HL-60 (cell line): Measurements from ENCODE around the gene KIAA1755.

Source experiments
- DNase-seq, 2 experiments: peaks; one replicate each; pipeline ENCODE4 v3.0.0-alpha.2; 2010 to 2020; ENCODE audit warnings: low read depth in 1 of 2, low spot score in 1 of 2
- H3K27ac ChIP-seq: fragments of 250-450 bp; sonication (Bioruptor Pico); replicated peaks from 2 replicates; pipeline ENCODE4 v1.5.1; 2020; ENCODE audit warnings: mild to moderate bottlenecking, moderate library complexity
- H3K27me3 ChIP-seq: fragments of 250-450 bp; sonication (Bioruptor Pico); 2 replicates; pipeline ENCODE4 v1.5.1; 2021; ENCODE audit warnings: mild to moderate bottlenecking, moderate library complexity; ENCODE audit not compliant: insufficient read depth, poor library complexity, severe bottlenecking
- H3K4me3 ChIP-seq: replicated peaks from 2 replicates; pipeline ENCODE4 v1.5.1; 2011; ENCODE audit warnings: mild to moderate bottlenecking, control low read depth, low read length; ENCODE audit not compliant: insufficient read depth
- CTCF ChIP-seq: IDR thresholded peaks from one replicate; pipeline ENCODE4 v1.5.1; 2011; ENCODE audit warnings: low read length, control low read depth, inconsistent platforms; ENCODE audit not compliant: insufficient read depth
- GABPA ChIP-seq: IDR thresholded peaks from 2 replicates; pipeline ENCODE4 v1.6.1; 2012; ENCODE audit warnings: low read depth
- POLR2AphosphoS5 ChIP-seq: IDR thresholded peaks from 2 replicates; pipeline ENCODE4 v1.6.1; 2012; ENCODE audit warnings: low read depth
- REST ChIP-seq: IDR thresholded peaks from 2 replicates; pipeline ENCODE4 v1.6.1; 2012; ENCODE audit warnings: low read depth; ENCODE audit not compliant: insufficient replicate concordance
- SPI1 ChIP-seq: IDR thresholded peaks from 2 replicates; pipeline ENCODE4 v1.6.1; 2012; ENCODE audit warnings: low read depth, mild to moderate bottlenecking, borderline replicate concordance

KIAA1755 gene

DNA sequence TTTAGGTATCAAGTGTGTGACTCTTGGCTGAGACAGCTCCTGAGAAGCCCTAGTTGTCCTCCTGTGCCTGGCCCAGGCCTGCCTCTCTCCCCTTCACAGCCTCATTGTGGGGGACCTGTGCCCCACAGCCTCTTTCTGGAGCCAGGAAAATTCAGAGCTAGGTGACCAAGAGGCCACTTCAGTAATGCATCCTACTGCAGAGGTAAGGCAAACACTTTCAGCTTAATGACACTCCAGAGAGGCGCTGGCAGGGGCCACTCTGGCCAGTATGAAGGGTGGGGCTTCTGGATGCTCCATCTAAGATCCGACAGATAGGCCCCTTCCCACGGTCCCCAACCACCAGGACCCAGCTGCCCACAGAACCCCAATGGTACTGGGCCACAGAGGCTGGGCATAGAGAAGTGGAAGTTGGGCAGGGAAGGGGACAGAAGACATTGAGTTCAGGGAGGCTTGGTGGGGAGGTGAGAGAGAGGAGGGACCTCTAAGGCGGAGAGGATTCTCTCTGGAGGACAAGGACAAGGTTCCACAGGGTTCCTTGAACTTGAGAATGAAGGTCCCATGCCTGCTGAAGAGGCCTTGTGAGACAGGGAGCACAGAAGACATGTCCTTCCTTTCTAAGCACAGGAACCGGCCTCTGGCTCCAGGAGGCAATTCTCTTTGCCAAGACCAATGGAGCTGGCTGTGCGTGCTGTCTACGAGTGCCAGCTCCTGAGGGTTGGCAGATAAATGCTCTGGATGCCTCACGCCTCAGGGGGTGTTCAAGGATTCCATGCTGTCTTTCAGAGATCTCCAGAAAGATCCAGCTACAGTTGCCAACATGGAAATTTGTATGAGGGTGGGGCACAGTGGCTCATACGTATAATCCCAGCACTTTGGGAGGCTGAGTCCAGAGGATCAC is 49.1 kb downstream of the KIAA1755 start:
- no peaks in the 10 kb centered on the region for H3K27me3 ChIP-seq
- no peak overlapping the region for H3K27ac ChIP-seq
- DNase-seq, result no peak
- H3K4me3 ChIP-seq, result no peak overlapping the region
- TF ChIP-seq SPI1 (no peak), GABPA (no peak), CTCF (no peak), POLR2AphosphoS5 (no peak), REST (no peak)

DNA sequence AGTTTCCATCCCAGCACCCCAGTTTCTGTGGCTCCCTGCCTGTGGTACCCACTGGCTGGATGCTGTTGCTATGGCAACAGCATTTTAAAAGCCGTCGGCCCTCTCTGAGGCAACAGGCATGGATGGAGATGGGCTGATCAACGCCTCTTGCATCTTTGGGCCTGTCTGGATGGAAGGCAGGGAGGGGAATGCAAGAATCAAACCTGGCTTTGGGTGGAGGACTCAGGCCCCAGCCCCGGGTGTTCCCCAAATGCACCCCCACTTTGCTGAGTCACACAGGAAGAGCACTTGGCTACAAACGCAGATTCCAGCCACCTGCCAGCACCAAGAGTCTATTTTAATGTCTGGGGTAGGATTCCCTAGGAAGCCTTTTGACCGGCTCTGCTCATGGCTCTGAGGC is 49.8 kb downstream of the KIAA1755 start:
- no peak for DNase-seq
- no peak overlapping the region for H3K27ac ChIP-seq
- H3K4me3 ChIP-seq, result no peak overlapping the region
- TF ChIP-seq SPI1 (no peak), GABPA (no peak), CTCF (no peak), POLR2AphosphoS5 (no peak), REST (no peak)
- H3K27me3 ChIP-seq, result no peaks in the 10 kb centered on the region

- Histone ChIP-seq H3K4me3 (no peak overlapping the region), H3K27ac (no peak overlapping the region), H3K27me3 (no peaks in the 10 kb centered on the region)
- TF ChIP-seq REST (no peak), SPI1 (no peak)
- no peak for DNase-seq
These were observed 50.7 kb downstream of the KIAA1755 start for GRCh38 chr20:38209736-38210405.
